Measurements from ENCODE around the gene DACT2. TPM values are rescaled to one million over a fixed set of nuclear protein-coding genes. Genes with fewer than 3 reads are reported as not detected.

The DACT2 gene
- total and polyA plus RNA-seq, 9 of the 15 experiments (the other 6 are each of a cell fraction or from before 2014, with no cell fraction given), result not detected

DNA sequence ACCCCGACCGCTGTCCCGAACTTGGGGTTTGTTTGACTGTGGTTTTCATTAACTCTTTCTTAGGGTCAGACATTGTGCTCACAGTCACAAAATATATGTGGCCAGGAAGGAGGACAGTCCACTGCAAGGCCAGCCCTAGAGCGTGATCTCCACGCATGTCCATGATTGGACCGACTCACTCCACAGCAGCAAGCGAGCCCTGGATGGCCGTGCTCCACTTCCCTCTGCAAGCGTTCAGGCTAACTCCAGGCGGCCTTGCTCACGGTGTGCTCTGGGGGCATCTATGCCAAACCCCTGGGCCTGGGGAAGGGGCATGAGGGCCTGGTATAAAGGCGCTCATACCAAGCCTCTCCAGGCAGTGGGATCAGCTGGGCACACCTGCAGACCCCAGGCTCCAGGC, 5.6 kb downstream of the DACT2 start:
- 1% methylated on average over 12 of the region's 12 CpGs for WGBS (ENCODE audit: insufficient coverage, low coverage, missing lambda C conversion rate)
- H3K4me1 ChIP-seq (replicated peaks in 1 of 2; ENCODE audit: control insufficient read depth in 2 of 2, insufficient read depth in 2 of 2, low read length in 2 of 2), result peaks cover 0 to 1% of the 10 kb centered on the region in 2 experiments; a peak in 1 of 5 replicates
- FAIRE-seq (no peak), ATAC-seq (no peak), DNase-seq (ENCODE audit: extremely low read depth in 1 of 4, low spot score in 3 of 4) (no peak)
- peaks cover 3% of the 10 kb centered on the region for H4K20me1 ChIP-seq (replicated peaks; ENCODE audit: control insufficient read depth, insufficient read depth, low read length)
- no peaks in the 10 kb centered on the region for H3K36me3 ChIP-seq (ENCODE audit: control insufficient read depth, insufficient read depth, low read length)
- intact Hi-C loops (cut with micrococcal nuclease), result no loop called here
- POLR2A ChIA-PET, result no interaction called here
- peak overlapping the region in 1 of 2 experiments; percentile 40; a peak in 1 of 4 replicates for H3K9ac ChIP-seq (ENCODE audit: insufficient read depth in 1 of 2, low read depth in 2 of 2, low read length in 2 of 2)
- H3K4me3 ChIP-seq, result no peak overlapping the region
- peaks cover 2% of the 10 kb centered on the region for H3K9me1 ChIP-seq (ENCODE audit: control insufficient read depth, insufficient read depth, low read length)
- no peak overlapping the region for H2AFZ ChIP-seq (ENCODE audit: low read depth, low read length)
- H3K27ac ChIP-seq (ENCODE audit: extremely low read depth, low read depth, low read length), result no peak overlapping the region
- no peaks in the 10 kb centered on the region for H3K79me2 ChIP-seq (ENCODE audit: control insufficient read depth, insufficient read depth, low read length)
- in situ Hi-C loops (cut with MboI), result no loop called here
- H3K4me2 ChIP-seq (ENCODE audit: insufficient read depth, low read length), result no peak overlapping the region
- peaks cover 26 to 83% of the 10 kb centered on the region in 2 experiments; a peak in 4 of 5 replicates for H3K27me3 ChIP-seq (ENCODE audit: control insufficient read depth in 2 of 2, insufficient read depth in 2 of 2, low read length in 2 of 2)
- no peaks in the 10 kb centered on the region for H3K9me3 ChIP-seq (replicated peaks; ENCODE audit: control insufficient read depth, insufficient read depth, low read depth, low read length)
- BruUV-seq (replicated peaks), result no TSS peak
- CTCF ChIA-PET (ENCODE audit: low intra/inter-chr PET ratio), result no interaction called here
- TF ChIP-seq SMARCA4 (IDR thresholded peaks at IDR 0.05) (no peak), ZNF695 (CRISPR knock-in tag; IDR thresholded peaks at IDR 0.05) (no peak), CBX3 (IDR thresholded peaks at IDR 0.05; ENCODE audit: borderline replicate concordance in 1 of 2, low read length in 2 of 2) (no peak), BHLHE40 (IDR thresholded peaks at IDR 0.05; ENCODE audit: low read length) (no peak), SRF (CRISPR knock-in tag; IDR thresholded peaks at IDR 0.05) (no peak), ZNF23 (CRISPR knock-in tag; IDR thresholded peaks at IDR 0.05) (no peak), MEF2A (IDR thresholded peaks at IDR 0.05; ENCODE audit: control insufficient read depth, low read depth, low read length) (no peak), SMARCE1 (IDR thresholded peaks at IDR 0.05) (no peak), ZNF217 (CRISPR knock-in tag; IDR thresholded peaks at IDR 0.05) (no peak), TEAD2 (tag; IDR thresholded peaks at IDR 0.05) (no peak)
- TF ChIP-seq, protein P1, sequence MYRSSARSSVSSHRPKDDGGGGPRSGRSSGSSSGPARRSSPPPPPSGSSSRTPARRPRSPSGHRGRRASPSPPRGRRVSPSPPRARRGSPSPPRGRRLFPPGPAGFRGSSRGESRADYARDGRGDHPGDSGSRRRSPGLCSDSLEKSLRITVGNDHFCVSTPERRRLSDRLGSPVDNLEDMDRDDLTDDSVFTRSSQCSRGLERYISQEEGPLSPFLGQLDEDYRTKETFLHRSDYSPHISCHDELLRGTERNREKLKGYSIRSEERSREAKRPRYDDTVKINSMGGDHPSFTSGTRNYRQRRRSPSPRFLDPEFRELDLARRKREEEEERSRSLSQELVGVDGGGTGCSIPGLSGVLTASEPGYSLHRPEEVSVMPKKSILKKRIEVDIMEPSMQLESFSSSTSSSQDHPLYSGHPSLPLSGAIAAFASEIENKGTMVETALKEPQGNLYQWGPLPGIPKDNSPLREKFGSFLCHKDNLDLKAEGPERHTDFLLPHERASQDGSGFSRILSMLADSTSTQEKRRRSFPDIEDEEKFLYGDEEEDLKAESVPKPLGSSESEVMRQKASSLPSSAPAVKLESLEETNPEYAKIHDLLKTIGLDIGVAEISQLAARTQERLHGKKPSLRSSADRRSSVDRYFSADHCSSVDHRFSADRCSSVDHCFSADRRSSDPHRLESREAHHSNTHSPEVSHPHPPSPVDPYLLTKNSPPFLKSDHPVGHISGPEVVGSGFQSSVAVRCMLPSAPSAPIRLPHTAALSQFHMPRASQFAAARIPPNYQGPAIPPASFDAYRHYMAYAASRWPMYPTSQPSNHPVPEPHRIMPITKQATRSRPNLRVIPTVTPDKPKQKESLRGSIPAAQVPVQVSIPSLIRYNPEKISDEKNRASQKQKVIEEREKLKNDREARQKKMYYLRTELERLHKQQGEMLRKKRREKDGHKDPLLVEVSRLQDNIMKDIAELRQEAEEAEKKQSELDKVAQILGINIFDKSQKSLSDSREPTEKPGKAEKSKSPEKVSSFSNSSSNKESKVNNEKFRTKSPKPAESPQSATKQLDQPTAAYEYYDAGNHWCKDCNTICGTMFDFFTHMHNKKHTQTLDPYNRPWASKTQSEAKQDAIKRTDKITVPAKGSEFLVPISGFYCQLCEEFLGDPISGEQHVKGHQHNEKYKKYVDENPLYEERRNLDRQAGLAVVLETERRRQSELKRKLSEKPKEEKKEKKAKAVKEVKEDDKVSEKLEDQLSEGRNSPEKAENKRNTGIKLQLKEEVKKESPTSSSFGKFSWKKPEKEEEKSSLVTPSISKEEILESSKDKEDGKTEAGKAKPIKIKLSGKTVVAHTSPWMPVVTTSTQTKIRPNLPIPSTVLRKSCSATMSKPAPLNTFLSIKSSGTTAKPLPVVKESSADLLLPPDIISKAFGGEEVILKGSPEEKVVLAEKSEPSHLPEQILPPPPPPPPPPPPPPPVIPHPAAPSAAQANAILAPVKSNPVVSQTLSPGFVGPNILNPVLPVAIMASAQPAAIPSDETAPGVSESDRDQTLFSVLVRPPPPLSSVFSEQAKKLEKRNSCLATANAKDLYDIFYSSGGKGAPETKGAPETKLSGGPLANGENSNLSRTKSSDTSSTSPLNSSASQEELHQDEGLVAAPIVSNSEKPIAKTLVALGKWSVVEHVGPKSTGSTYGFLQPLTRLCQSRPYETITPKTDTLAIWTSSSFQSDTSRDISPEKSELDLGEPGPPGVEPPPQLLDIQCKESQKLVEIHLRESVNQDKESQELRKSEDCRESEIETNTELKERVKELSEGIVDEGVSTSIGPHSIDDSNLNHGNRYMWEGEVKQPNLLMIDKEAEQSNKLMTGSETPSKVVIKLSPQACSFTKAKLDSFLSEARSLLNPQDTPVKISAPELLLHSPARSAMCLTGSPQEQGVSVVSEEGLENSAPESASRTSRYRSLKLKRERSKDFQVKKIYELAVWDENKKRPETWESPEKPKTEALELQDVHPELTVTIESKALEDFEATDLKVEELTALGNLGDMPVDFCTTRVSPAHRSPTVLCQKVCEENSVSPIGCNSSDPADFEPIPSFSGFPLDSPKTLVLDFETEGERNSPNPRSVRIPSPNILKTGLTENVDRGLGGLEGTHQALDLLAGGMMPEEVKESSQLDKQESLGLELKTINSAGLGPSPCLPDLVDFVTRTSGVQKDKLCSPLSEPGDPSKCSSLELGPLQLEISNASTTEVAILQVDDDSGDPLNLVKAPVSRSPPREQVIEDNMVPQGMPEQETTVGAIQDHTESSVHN (IDR thresholded peaks at IDR 0.05; ENCODE audit: borderline replicate concordance in 1 of 2, low read depth in 1 of 2), result no peak
- TF ChIP-seq, protein P2, sequence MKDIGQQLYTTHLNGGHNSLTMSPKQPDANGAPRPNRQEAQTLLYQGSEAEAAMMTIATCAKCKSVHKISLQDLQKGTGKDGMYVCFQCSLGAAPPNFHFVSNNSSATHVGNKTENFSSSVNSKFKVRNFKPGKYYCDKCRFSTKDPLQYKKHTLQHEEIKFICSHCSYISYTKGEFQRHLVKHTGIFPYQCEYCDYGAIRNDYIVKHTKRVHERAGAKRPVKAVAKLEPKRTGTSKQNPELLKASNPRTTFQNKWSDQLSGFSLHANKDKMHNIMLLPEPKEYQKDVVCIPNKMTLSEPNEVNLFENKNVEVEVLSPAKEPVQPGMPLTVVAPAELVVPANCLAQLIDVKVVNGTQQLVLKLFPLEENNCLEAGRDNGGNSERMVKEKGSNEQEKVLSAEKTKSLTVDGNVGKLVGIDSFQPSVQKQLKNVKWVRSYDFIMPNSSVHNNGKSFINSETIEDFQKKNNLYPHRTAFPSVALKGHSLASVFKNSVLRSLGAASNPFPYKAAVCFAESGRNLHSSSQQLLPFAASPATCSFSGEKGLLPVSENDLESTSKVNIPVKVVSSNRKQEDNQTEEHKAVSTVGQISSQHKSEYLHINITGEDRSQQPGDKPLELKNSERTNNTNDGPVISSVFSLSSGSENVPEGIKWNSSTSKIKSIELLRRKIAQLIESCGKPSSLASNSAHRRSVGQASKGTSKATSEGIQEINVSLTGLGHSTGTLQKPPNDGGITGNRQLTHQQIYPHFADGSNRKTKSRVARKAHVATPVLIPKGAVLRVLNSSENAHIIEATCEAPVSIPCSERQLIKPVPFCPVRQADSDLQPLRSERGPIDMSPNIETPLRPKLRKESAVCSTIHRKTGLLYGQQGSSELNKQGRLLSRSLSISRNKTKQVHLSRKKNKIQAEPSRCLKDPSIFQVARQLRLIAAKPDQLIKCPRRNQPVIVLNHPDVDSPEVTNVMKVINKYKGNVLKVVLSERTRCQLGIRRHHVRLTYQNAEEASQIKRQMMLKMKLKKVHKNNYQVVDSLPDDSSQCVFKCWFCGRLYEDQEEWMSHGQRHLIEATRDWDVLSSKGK (CRISPR knock-in tag; IDR thresholded peaks at IDR 0.05), result no peak
